ENCODE results near the gene RAB11FIP3.

Gene RAB11FIP3

GRCh38 chr16:397736-398332, 27.6 kb upstream of the RAB11FIP3 start:
- Histone ChIP-seq H3K27me3 (ENCODE audit: control insufficient read depth, insufficient read depth, low read length) (no peaks in the 10 kb centered on the region), H3K9me3 (replicated peaks; ENCODE audit: low read length) (no peaks in the 10 kb centered on the region), H3K9ac (ENCODE audit: low read depth, low read length) (peak overlapping the region; percentile 26), H3K36me3 (ENCODE audit: insufficient read depth, low read length) (peaks cover 10% of the 10 kb centered on the region), H3K4me1 (ENCODE audit: control insufficient read depth, insufficient read depth, low read length) (peaks cover 22% of the 10 kb centered on the region), H3K4me3 (ENCODE audit: low read length) (peak overlapping the region; percentile 50), H3K4me2 (ENCODE audit: low read length) (peak overlapping the region; percentile 70)

GRCh38 chr16:398561-399339, 26.7 kb upstream of the RAB11FIP3 start:
- no peaks in the 10 kb centered on the region for H3K9me3 ChIP-seq (replicated peaks; ENCODE audit: low read length)
- H3K9ac ChIP-seq (ENCODE audit: low read depth, low read length) = peak overlapping the region; percentile 26
- H3K4me1 ChIP-seq (ENCODE audit: control insufficient read depth, insufficient read depth, low read length) = peaks cover 22% of the 10 kb centered on the region
- peak overlapping the region; percentile 70 for H3K4me2 ChIP-seq (ENCODE audit: low read length)
- peaks cover 10% of the 10 kb centered on the region for H3K36me3 ChIP-seq (ENCODE audit: insufficient read depth, low read length)
- H3K4me3 ChIP-seq (ENCODE audit: low read length) = no peak overlapping the region
- H3K27me3 ChIP-seq (ENCODE audit: control insufficient read depth, insufficient read depth, low read length) = no peaks in the 10 kb centered on the region

- H3K9me3 ChIP-seq (replicated peaks; ENCODE audit: low read length) = no peaks in the 10 kb centered on the region
- no peak overlapping the region for H3K9ac ChIP-seq (ENCODE audit: low read depth, low read length)
- H3K27me3 ChIP-seq (ENCODE audit: control insufficient read depth, insufficient read depth, low read length) = no peaks in the 10 kb centered on the region
- H3K4me3 ChIP-seq (ENCODE audit: low read length) = no peak overlapping the region
- H3K36me3 ChIP-seq (ENCODE audit: insufficient read depth, low read length) = peaks cover 10% of the 10 kb centered on the region
- H3K4me2 ChIP-seq (ENCODE audit: low read length) = peak overlapping the region; percentile 88
- H3K4me1 ChIP-seq (ENCODE audit: control insufficient read depth, insufficient read depth, low read length) = peaks cover 22% of the 10 kb centered on the region
These were observed 26.0 kb upstream of the RAB11FIP3 start for GRCh38 chr16:399340-400019.

GRCh38 chr16:400061-400591, 25.3 kb upstream of the RAB11FIP3 start:
- no peak overlapping the region for H3K4me3 ChIP-seq (ENCODE audit: low read length)
- H3K36me3 ChIP-seq (ENCODE audit: insufficient read depth, low read length) = peaks cover 10% of the 10 kb centered on the region
- H3K9me3 ChIP-seq (replicated peaks; ENCODE audit: low read length) = no peaks in the 10 kb centered on the region
- H3K27me3 ChIP-seq (ENCODE audit: control insufficient read depth, insufficient read depth, low read length) = no peaks in the 10 kb centered on the region
- H3K4me2 ChIP-seq (ENCODE audit: low read length) = peak overlapping the region; percentile 88
- peaks cover 22% of the 10 kb centered on the region for H3K4me1 ChIP-seq (ENCODE audit: control insufficient read depth, insufficient read depth, low read length)
- H3K9ac ChIP-seq (ENCODE audit: low read depth, low read length) = peak overlapping the region; percentile 86

GRCh38 chr16:401468-402348, 23.7 kb upstream of the RAB11FIP3 start, which contains the start of gene DECR2:
DECR2 (plus strand) TSS chr16:401885; CDS start chr16:401964, 79 bp downstream.
- Histone ChIP-seq H3K9me3 (replicated peaks; ENCODE audit: low read length) (no peaks in the 10 kb centered on the region), H3K27me3 (ENCODE audit: control insufficient read depth, insufficient read depth, low read length) (no peaks in the 10 kb centered on the region), H3K4me2 (ENCODE audit: low read length) (peak within 1 kb of the TSS; percentile 89), H3K4me3 (ENCODE audit: low read length) (peak within 1 kb of the TSS; percentile 95), H3K9ac (ENCODE audit: low read depth, low read length) (peak within 1 kb of the TSS; percentile 90), H3K4me1 (ENCODE audit: control insufficient read depth, insufficient read depth, low read length) (peaks cover 17% of the 10 kb centered on the region), H3K36me3 (ENCODE audit: insufficient read depth, low read length) (peaks cover 10% of the 10 kb centered on the region)

GRCh38 chr16:404971-405486, 20.4 kb upstream of the RAB11FIP3 start:
- no peaks in the 10 kb centered on the region for H3K27me3 ChIP-seq (ENCODE audit: control insufficient read depth, insufficient read depth, low read length)
- H3K4me1 ChIP-seq (ENCODE audit: control insufficient read depth, insufficient read depth, low read length) = peaks cover 8% of the 10 kb centered on the region
- no peaks in the 10 kb centered on the region for H3K9me3 ChIP-seq (replicated peaks; ENCODE audit: low read length)
- H3K9ac ChIP-seq (ENCODE audit: low read depth, low read length) = no peak overlapping the region
- peaks cover 5% of the 10 kb centered on the region for H3K36me3 ChIP-seq (ENCODE audit: insufficient read depth, low read length)
- H3K4me3 ChIP-seq (ENCODE audit: low read length) = no peak overlapping the region
- no peak overlapping the region for H3K4me2 ChIP-seq (ENCODE audit: low read length)

- H3K36me3 ChIP-seq (ENCODE audit: insufficient read depth, low read length) = peaks cover 7% of the 10 kb centered on the region
- no peak overlapping the region for H3K4me2 ChIP-seq (ENCODE audit: low read length)
- no peak overlapping the region for H3K4me3 ChIP-seq (ENCODE audit: low read length)
- peaks cover under 1% of the 10 kb centered on the region for H3K4me1 ChIP-seq (ENCODE audit: control insufficient read depth, insufficient read depth, low read length)
- no peaks in the 10 kb centered on the region for H3K27me3 ChIP-seq (ENCODE audit: control insufficient read depth, insufficient read depth, low read length)
- H3K9me3 ChIP-seq (replicated peaks; ENCODE audit: low read length) = no peaks in the 10 kb centered on the region
- no peak overlapping the region for H3K9ac ChIP-seq (ENCODE audit: low read depth, low read length)
These were observed 19.6 kb upstream of the RAB11FIP3 start for GRCh38 chr16:405548-406506.

- Histone ChIP-seq H3K4me3 (ENCODE audit: low read length) (no peak overlapping the region), H3K27me3 (ENCODE audit: control insufficient read depth, insufficient read depth, low read length) (no peaks in the 10 kb centered on the region), H3K36me3 (ENCODE audit: insufficient read depth, low read length) (peaks cover 17% of the 10 kb centered on the region), H3K4me2 (ENCODE audit: low read length) (no peak overlapping the region), H3K9me3 (replicated peaks; ENCODE audit: low read length) (no peaks in the 10 kb centered on the region), H3K4me1 (ENCODE audit: control insufficient read depth, insufficient read depth, low read length) (no peaks in the 10 kb centered on the region), H3K9ac (ENCODE audit: low read depth, low read length) (no peak overlapping the region)
These were observed 18.2 kb upstream of the RAB11FIP3 start for GRCh38 chr16:407253-407652.

GRCh38 chr16:410516-411178, 14.8 kb upstream of the RAB11FIP3 start:
- H3K9me3 ChIP-seq (replicated peaks; ENCODE audit: low read length) = no peaks in the 10 kb centered on the region
- H3K36me3 ChIP-seq (ENCODE audit: insufficient read depth, low read length) = peaks cover 17% of the 10 kb centered on the region
- H3K27me3 ChIP-seq (ENCODE audit: control insufficient read depth, insufficient read depth, low read length) = no peaks in the 10 kb centered on the region
- H3K4me1 ChIP-seq (ENCODE audit: control insufficient read depth, insufficient read depth, low read length) = peaks cover 3% of the 10 kb centered on the region
- no peak overlapping the region for H3K9ac ChIP-seq (ENCODE audit: low read depth, low read length)
- H3K4me2 ChIP-seq (ENCODE audit: low read length) = no peak overlapping the region
- H3K4me3 ChIP-seq (ENCODE audit: low read length) = no peak overlapping the region
